ENCODE data around the gene FEN1.

Gene FEN1

GRCh38 chr11:61816736-61817455 is 24.2 kb downstream of the FEN1 start, which contains the start of gene FADS1 (continued):
- TF ChIP-seq ZNF26 (tag by site-specific recombination; IDR thresholded peaks at IDR 0.05) (no peak), ZNF654 (tag by site-specific recombination; IDR thresholded peaks at IDR 0.05; ENCODE audit: low read depth) (no peak), ZNF394 (tag by site-specific recombination; IDR thresholded peaks at IDR 0.05; ENCODE audit: borderline replicate concordance) (peak; percentile 25; the same call in 1 of the 2 replicates), KLF17 (tag by site-specific recombination; IDR thresholded peaks at IDR 0.05) (0 out of 2 replicates have a peak, but pooled peaks have one; percentile 26), ZNF157 (tag by site-specific recombination; IDR thresholded peaks at IDR 0.05) (no peak), ZNF518A (tag by site-specific recombination; conservative IDR thresholded peaks at IDR 0.05; ENCODE audit: low read depth) (no peak), ZNF521 (tag by site-specific recombination; IDR thresholded peaks at IDR 0.05) (no peak), ATF2 (tag by site-specific recombination; IDR thresholded peaks at IDR 0.05; ENCODE audit: low read depth) (peak; percentile 41), IKZF3 (tag by site-specific recombination; IDR thresholded peaks at IDR 0.05) (peak; percentile 53; the same call in 1 of the 2 replicates), SP2 (tag by site-specific recombination; IDR thresholded peaks at IDR 0.05) (peak; percentile 81), ZBTB8A (tag by site-specific recombination; IDR thresholded peaks at IDR 0.05) (peak; percentile 100), CTCF (tag by site-specific recombination; IDR thresholded peaks at IDR 0.05) (peak; percentile 95), ZNF341 (tag by site-specific recombination; IDR thresholded peaks at IDR 0.05; ENCODE audit: low read depth) (peak; percentile 76), ZNF561 (tag by site-specific recombination; IDR thresholded peaks at IDR 0.05; ENCODE audit: borderline replicate concordance) (peak; percentile 74; the same call in 1 of the 2 replicates), ZNF37A (tag by site-specific recombination; IDR thresholded peaks at IDR 0.05) (no peak), ZNF660 (tag by site-specific recombination; IDR thresholded peaks at IDR 0.05) (peak; percentile 78), ZNF792 (tag by site-specific recombination; IDR thresholded peaks at IDR 0.05) (no peak), EGR2 (tag by site-specific recombination; IDR thresholded peaks at IDR 0.05; ENCODE audit: low read depth) (no peak), SP7 (tag by site-specific recombination; IDR thresholded peaks at IDR 0.05) (0 out of 2 replicates have a peak, but pooled peaks have one; percentile 41), PRDM6 (tag by site-specific recombination; IDR thresholded peaks at IDR 0.05) (no peak), ZNF76 (tag by site-specific recombination; IDR thresholded peaks at IDR 0.05; ENCODE audit: borderline replicate concordance, low read depth) (peak; percentile 80; the same call in 1 of the 2 replicates), ZNF274 (IDR thresholded peaks at IDR 0.05; ENCODE audit: low read length) (no peak), ZNF274 (tag by site-specific recombination; IDR thresholded peaks at IDR 0.05; ENCODE audit: borderline replicate concordance) (no peak), HOXC10 (CRISPR knock-in tag; IDR thresholded peaks at IDR 0.05) (peak; percentile 8; the same call in 1 of the 2 replicates), ZNF776 (tag by site-specific recombination; IDR thresholded peaks at IDR 0.05; ENCODE audit: borderline replicate concordance) (no peak), ZBTB21 (tag by site-specific recombination; IDR thresholded peaks at IDR 0.05) (peak; percentile 78)
